Endothelial cell of umbilical vein (primary cell): ENCODE data around the gene SYTL2. TPM values are rescaled to one million over a fixed set of nuclear protein-coding genes. Genes with fewer than 3 reads are reported as not detected.

Source experiments
- BruUV-seq: library from RNA; stranded (reverse); fragments of 400-500 nt; replicated peaks from 2 replicates; lab custom pipeline; 2021; lab: Mats Ljungman, UMichigan
- CTCF ChIA-PET: fragments of 300-600, 350-600 bp; sonication (Branson Sonifier 250); formaldehyde crosslinking; loops from one replicate; lab custom pipeline; 2021; ENCODE audit warnings: antibody characterized with exemption, inconsistent platforms; lab: Charles Lee
- POLR2A ChIA-PET: fragments of 300-600, 350-600 bp; sonication (Branson Sonifier 250); formaldehyde crosslinking; loops from one replicate; lab custom pipeline; 2021; ENCODE audit warnings: antibody characterized with exemption, inconsistent platforms; lab: Charles Lee
- DNase-seq: peaks from one replicate; pipeline ENCODE4 v3.0.0-alpha.2; 2011; ENCODE audit warnings: low read depth, low spot score
- FAIRE-seq: peaks from 2 replicates; lab custom pipeline; 2011; peaks lifted over from hg19 to GRCh38; lab: Jason Lieb, UNC
- H2AFZ ChIP-seq: 2 replicates; pipeline ENCODE4 v1.6.0; 2012; ENCODE audit warnings: low read depth, low read length, control low read depth, inconsistent platforms
- H3K27ac ChIP-seq: 2 replicates; pipeline ENCODE4 v1.5.1; 2011; ENCODE audit warnings: low read depth, mild to moderate bottlenecking, control low read depth, low read length, moderate library complexity; ENCODE audit not compliant: insufficient read depth
- H3K27me3 ChIP-seq, 2 experiments: 2 replicates each; pipeline versions ENCODE4 v1.6.0 to v1.6.1; 2011; ENCODE audit warnings: low read length in 2 of 2, mixed read lengths in 1 of 2; ENCODE audit not compliant: control insufficient read depth in 2 of 2, insufficient read depth in 2 of 2
- H3K36me3 ChIP-seq, 2 experiments: 2 replicates in 1 of 2; 3 replicates in 1 of 2; pipeline ENCODE4 v1.5.1; 2011; ENCODE audit warnings: low read length in 2 of 2, mild to moderate bottlenecking in 1 of 2, moderate library complexity in 1 of 2; ENCODE audit not compliant: control insufficient read depth in 2 of 2, insufficient read depth in 2 of 2; ENCODE audit errors: extremely low read depth in 1 of 2
- H3K4me1 ChIP-seq: 3 replicates; pipeline ENCODE4 v1.5.1; 2011; ENCODE audit warnings: mild to moderate bottlenecking, low read length; ENCODE audit not compliant: control insufficient read depth, insufficient read depth; ENCODE audit errors: extremely low read depth
- H3K4me2 ChIP-seq: 2 replicates; pipeline ENCODE4 v1.6.1; 2011; ENCODE audit warnings: low read length, control low read depth, mixed read lengths; ENCODE audit not compliant: insufficient read depth
- H3K4me3 ChIP-seq, 3 experiments: fragments of 200-600 bp in 1 of 3; sonication (generic), shearing (Covaris generic) in 1 of 3; replicated peaks in 1 of 3; 2 replicates each; pipeline ENCODE4 v1.5.1; 2011 to 2016; ENCODE audit warnings: control low read depth in 3 of 3, low read length in 3 of 3, mild to moderate bottlenecking in 2 of 3, inconsistent platforms in 1 of 3, low read depth in 1 of 3, moderate library complexity in 1 of 3; ENCODE audit not compliant: insufficient read depth in 1 of 3
- H3K79me2 ChIP-seq: 2 replicates; pipeline ENCODE4 v1.6.0; 2012; ENCODE audit warnings: low read length, inconsistent platforms; ENCODE audit not compliant: control insufficient read depth, insufficient read depth
- H3K9ac ChIP-seq: replicated peaks from 2 replicates; pipeline ENCODE3; 2011; ENCODE audit warnings: low read length, control low read depth; ENCODE audit not compliant: insufficient read depth; ENCODE audit errors: extremely low read depth
- H3K9me1 ChIP-seq: replicated peaks from 3 replicates; pipeline ENCODE4 v1.6.0; 2011; ENCODE audit warnings: mild to moderate bottlenecking, low read length; ENCODE audit not compliant: control insufficient read depth, insufficient read depth; ENCODE audit errors: extremely low read depth
- H3K9me3 ChIP-seq: replicated peaks from 2 replicates; pipeline ENCODE4 v1.5.1; 2012; ENCODE audit warnings: low read length, inconsistent platforms; ENCODE audit not compliant: control insufficient read depth, insufficient read depth
- H4K20me1 ChIP-seq: replicated peaks from 2 replicates; pipeline ENCODE3; 2011; ENCODE audit warnings: mild to moderate bottlenecking, low read length; ENCODE audit not compliant: control insufficient read depth, insufficient read depth; ENCODE audit errors: extremely low read depth
- CTCF ChIP-seq, 2 donors: IDR thresholded peaks; 1 replicate in 1 of 2; 2 replicates in 1 of 2; pipeline ENCODE4 v1.5.1; 2011; ENCODE audit warnings: low read length in 2 of 2, mild to moderate bottlenecking in 2 of 2, moderate library complexity in 2 of 2, control low read depth in 1 of 2, inconsistent platforms in 1 of 2, low read depth in 1 of 2; ENCODE audit not compliant: insufficient read depth in 1 of 2; ENCODE audit errors: extremely low read depth in 1 of 2
- EZH2 ChIP-seq: IDR thresholded peaks from 2 replicates; pipeline ENCODE4 v1.6.1; 2012; ENCODE audit warnings: borderline replicate concordance, low read depth, mild to moderate bottlenecking, moderate library complexity, low read length, inconsistent platforms; ENCODE audit not compliant: severe bottlenecking
- FOS ChIP-seq: IDR thresholded peaks from 2 replicates; pipeline ENCODE4 v1.6.1; 2011; ENCODE audit warnings: mild to moderate bottlenecking, low read length, moderate library complexity, borderline replicate concordance; ENCODE audit not compliant: insufficient read depth
- GATA2 ChIP-seq: IDR thresholded peaks from 2 replicates; pipeline ENCODE4 v1.7.0; 2011; ENCODE audit warnings: low read depth, mild to moderate bottlenecking, moderate library complexity, mixed read lengths, low read length; ENCODE audit not compliant: insufficient read length, insufficient read depth
- JUN ChIP-seq: IDR thresholded peaks from 2 replicates; pipeline ENCODE4 v1.6.1; 2011; ENCODE audit warnings: borderline replicate concordance, low read depth; ENCODE audit not compliant: insufficient read length, insufficient read depth
- MAX ChIP-seq: IDR thresholded peaks from 2 replicates; pipeline ENCODE4 v1.6.1; 2011; ENCODE audit not compliant: insufficient read depth, insufficient read length
- MYC ChIP-seq: IDR thresholded peaks from one replicate; pipeline ENCODE4 v1.6.1; 2011; ENCODE audit warnings: mild to moderate bottlenecking, low read depth, low read length
- POLR2A ChIP-seq: IDR thresholded peaks from 2 replicates; pipeline ENCODE4 v1.6.1; 2012; ENCODE audit warnings: low read depth, mild to moderate bottlenecking, control low read depth, low read length
- POLR2AphosphoS5 ChIP-seq: IDR thresholded peaks from 2 replicates; pipeline ENCODE4 v1.6.1; 2012; ENCODE audit warnings: low read depth, mild to moderate bottlenecking, control low read depth, low read length, moderate library complexity; ENCODE audit not compliant: insufficient read depth
- dilution Hi-C: fragments of 300-500 bp; cut with MboI; formaldehyde crosslinking; loops from one replicate; pipeline ENCODE4 v1.15.0; 2019; ENCODE audit warnings: low sequenced_read_pairs; ENCODE audit not compliant: extremely low pct_ligation_motif_present
- intact Hi-C: fragments of 100-400 bp; cut with micrococcal nuclease; formaldehyde crosslinking; loops from one replicate; pipeline ENCODE4 v1.10.0; 2022
- polyA plus RNA-seq, 4 experiments: library from polyadenylated mRNA; depleted of rRNA in 3 of 4; stranded (reverse) in 3 of 4; unstranded in 1 of 4; fragments of >200 nt; gene quantifications; 2 replicates each; pipeline versions ENCODE4 v1.2.1 to v1.2.3, GENCODE V29; 2011 to 2012; ENCODE audit warnings: missing spikeins in 1 of 4
- total RNA-seq: library from RNA; stranded (reverse); gene quantifications from 2 replicates; pipeline ENCODE4 v1.2.3, GENCODE V29; 2021

The SYTL2 gene
- total and polyA plus RNA-seq, 2 donors (not counting 3 experiments of a cell fraction or from before 2014, with no cell fraction given), result 1.4 to 2.4 TPM

GRCh38 chr11:85758026-85758425 is 52.9 kb downstream of the SYTL2 start:
- Histone ChIP-seq H3K4me3 (no peak overlapping the region), H3K27me3 (peaks cover 3 to 6% of the 10 kb centered on the region in 2 experiments), H3K36me3 (no peaks in the 10 kb centered on the region), H3K9me1 (no peaks in the 10 kb centered on the region), H2AFZ (no peak overlapping the region), H3K9ac (no peak overlapping the region), H3K27ac (no peak overlapping the region), H3K4me2 (no peak overlapping the region), H4K20me1 (no peaks in the 10 kb centered on the region), H3K9me3 (no peaks in the 10 kb centered on the region), H3K4me1 (peaks cover 3% of the 10 kb centered on the region), H3K79me2 (no peaks in the 10 kb centered on the region)
- ChIA-PET CTCF (no interaction called here), POLR2A (no interaction called here)
- dilution Hi-C loops (no loop called here), intact Hi-C loops (loop anchor here (5.0 kb wide), 1 partner anchor 39 kb away; no protein-coding TSS in a partner anchor)
- TF ChIP-seq EZH2 (no peak), GATA2 (no peak), POLR2AphosphoS5 (no peak), MAX (no peak), CTCF (IDR thresholded peaks at IDR 0.05; ENCODE audit: extremely low read depth in 1 of 2, insufficient read depth in 1 of 2, low read depth in 1 of 2, low read length in 2 of 2) (no peak), MYC (no peak), FOS (no peak), POLR2A (no peak), JUN (no peak)
- DNase-seq, result no peak
- no TSS peak for BruUV-seq
- no peak for FAIRE-seq
